HepG2 (cell line): ENCODE measurements around the gene FBXO2.

Source experiments
- CTCF ChIP-seq: sonication (generic); formaldehyde crosslinking; IDR thresholded peaks from 2 replicates; pipeline ENCODE4 v1.5.0; 2020; ENCODE audit warnings: mild to moderate bottlenecking, missing genetic modification reagents, moderate library complexity
- EZH2 ChIP-seq: conservative IDR thresholded peaks from 2 replicates; pipeline ENCODE4 v1.6.1; 2012; ENCODE audit warnings: mild to moderate bottlenecking, low read depth, low read length, moderate library complexity
- FOXJ3 ChIP-seq: sonication (generic); formaldehyde crosslinking; IDR thresholded peaks from 2 replicates; pipeline ENCODE4 v1.4.0; 2020; ENCODE audit warnings: missing genetic modification reagents, mild to moderate bottlenecking, borderline replicate concordance
- GABPA ChIP-seq, 2 experiments: IDR thresholded peaks; 2 replicates each; pipeline ENCODE4 v1.6.1; 2011 to 2016; ENCODE audit warnings: low read depth in 2 of 2, low read length in 1 of 2, missing biosample characterization in 1 of 2, missing genetic modification characterization in 1 of 2
- HMGXB4 ChIP-seq, 2 experiments: sonication (generic) in 1 of 2; formaldehyde crosslinking in 1 of 2; IDR thresholded peaks; 2 replicates each; pipeline versions ENCODE4 v1.4.0 to v1.6.1; 2018 to 2020; ENCODE audit warnings: missing genetic modification reagents in 2 of 2, borderline replicate concordance in 1 of 2, low read depth in 1 of 2, mild to moderate bottlenecking in 1 of 2, missing biosample characterization in 1 of 2
- JDP2 ChIP-seq: sonication (generic); formaldehyde crosslinking; IDR thresholded peaks from 2 replicates; pipeline ENCODE4 v1.8.1; 2022; ENCODE audit warnings: missing genetic modification reagents, borderline replicate concordance
- MAZ ChIP-seq, 2 experiments: sonication (generic) in 1 of 2; formaldehyde crosslinking in 1 of 2; IDR thresholded peaks; 2 replicates each; pipeline versions ENCODE4 v1.5.0 to v1.6.1; 2012 to 2020; ENCODE audit warnings: low read depth in 2 of 2, mild to moderate bottlenecking in 2 of 2, borderline replicate concordance in 1 of 2, improper control_type of control experiment in 1 of 2, low read length in 1 of 2, missing genetic modification reagents in 1 of 2, moderate library complexity in 1 of 2
- POLR2A ChIP-seq, 2 experiments: IDR thresholded peaks; 2 replicates each; pipeline ENCODE4 v1.6.1; 2011; ENCODE audit warnings: low read depth in 2 of 2, low read length in 2 of 2, mild to moderate bottlenecking in 1 of 2, moderate library complexity in 1 of 2; ENCODE audit not compliant: insufficient read depth in 1 of 2
- POLR2AphosphoS5 ChIP-seq: IDR thresholded peaks from 2 replicates; pipeline ENCODE4 v1.6.1; 2012; ENCODE audit warnings: low read depth, low read length
- SP4 ChIP-seq: sonication (generic); formaldehyde crosslinking; IDR thresholded peaks from 2 replicates; pipeline ENCODE4 v1.8.1; 2023; ENCODE audit warnings: mild to moderate bottlenecking, missing genetic modification reagents
- ZBTB14 ChIP-seq: sonication (generic); formaldehyde crosslinking; IDR thresholded peaks from 2 replicates; pipeline ENCODE4 v1.4.0; 2020; ENCODE audit warnings: missing genetic modification reagents
- ZFX ChIP-seq: sonication (generic); formaldehyde crosslinking; IDR thresholded peaks from 2 replicates; pipeline ENCODE4 v1.4.0; 2020; ENCODE audit warnings: mild to moderate bottlenecking, low read depth, missing genetic modification reagents, moderate library complexity
- ZNF83 ChIP-seq: sonication (generic); formaldehyde crosslinking; IDR thresholded peaks from 2 replicates; pipeline ENCODE4 v1.4.0; 2020; ENCODE audit warnings: missing genetic modification reagents, mild to moderate bottlenecking, borderline replicate concordance

- TF ChIP-seq HMGXB4 (CRISPR knock-in tag; IDR thresholded peaks at IDR 0.05; ENCODE audit: borderline replicate concordance in 1 of 2, low read depth in 1 of 2), result no peak
- no peak for TF ChIP-seq SP4 (CRISPR knock-in tag)
- TF ChIP-seq MAZ (IDR thresholded peaks at IDR 0.05; ENCODE audit: borderline replicate concordance, low read depth, low read length), result no peak
- no peak for TF ChIP-seq MAZ (CRISPR knock-in tag; IDR thresholded peaks at IDR 0.05; ENCODE audit: low read depth)
- TF ChIP-seq ZFX (CRISPR knock-in tag), result no peak
- no peak for TF ChIP-seq GABPA (IDR thresholded peaks at IDR 0.05; ENCODE audit: low read depth, low read length)
- no peak for TF ChIP-seq GABPA (CRISPR knock-in tag; IDR thresholded peaks at IDR 0.05; ENCODE audit: low read depth)
- no peak for TF ChIP-seq EZH2
- TF ChIP-seq ZNF83 (CRISPR knock-in tag), result no peak
- TF ChIP-seq POLR2A (IDR thresholded peaks at IDR 0.05; ENCODE audit: insufficient read depth in 1 of 2, low read depth in 2 of 2, low read length in 2 of 2), result no peak
- no peak for TF ChIP-seq JDP2 (CRISPR knock-in tag)
- no peak for TF ChIP-seq ZBTB14 (CRISPR knock-in tag)
- no peak for TF ChIP-seq POLR2AphosphoS5
- no peak for TF ChIP-seq CTCF (CRISPR knock-in tag)
- TF ChIP-seq FOXJ3 (CRISPR knock-in tag), result no peak
These were observed 43.5 kb downstream of the FBXO2 start for GRCh38 chr1:11610629-11611180.
